Spleen (tissue), 11 donors: ENCODE results near the gene DPH6. TPM values are rescaled to one million over a fixed set of nuclear protein-coding genes. Genes with fewer than 3 reads are reported as not detected.
"Not testable (repeated sequence)": the region's sequence is repeated elsewhere in the genome, so short reads cannot be mapped to it uniquely, and the experiment has no call there.

Experiments used
- DNase-seq: peaks from one replicate; pipeline ENCODE4 v3.0.0-alpha.2; 2020
- H3K27ac ChIP-seq, 8 donors: fragments of 200-600 bp; sonication (generic) in 7 of 8; 1 replicate in 4 of 8; 2 replicates in 4 of 8; pipeline versions ENCODE4 v1.5.0 to v1.8.0; 2016 to 2021; ENCODE audit warnings: inconsistent platforms in 4 of 8, mild to moderate bottlenecking in 4 of 8, moderate library complexity in 1 of 8
- H3K27me3 ChIP-seq, 7 donors: fragments of 200-600 bp; sonication (generic) in 6 of 7; replicated peaks in 1 of 7; 1 replicate in 4 of 7; 2 replicates in 3 of 7; pipeline versions ENCODE4 v1.5.0 to v1.8.0; 2016 to 2021; ENCODE audit warnings: inconsistent platforms in 3 of 7, mild to moderate bottlenecking in 1 of 7
- H3K36me3 ChIP-seq, 6 donors: fragments of 200-600 bp; sonication (generic) in 5 of 6; 1 replicate in 4 of 6; 2 replicates in 2 of 6; pipeline versions ENCODE4 v1.5.0 to v1.8.0; 2016 to 2021; ENCODE audit warnings: inconsistent platforms in 2 of 6
- H3K4me1 ChIP-seq, 6 donors: fragments of 200-600 bp; sonication (generic) in 5 of 6; 1 replicate in 3 of 6; 2 replicates in 3 of 6; pipeline versions ENCODE4 v1.5.0 to v1.8.0; 2016 to 2021; ENCODE audit warnings: inconsistent platforms in 3 of 6
- H3K4me3 ChIP-seq, 8 donors: fragments of 200-600 bp; sonication (generic) in 7 of 8; 1 replicate in 4 of 8; 2 replicates in 4 of 8; pipeline versions ENCODE4 v1.5.0 to v1.8.0; 2016 to 2021; ENCODE audit warnings: inconsistent platforms in 4 of 8, mild to moderate bottlenecking in 4 of 8, moderate library complexity in 2 of 8
- H3K9me3 ChIP-seq, 8 donors: fragments of 200-600 bp; sonication (generic) in 7 of 8; 1 replicate in 4 of 8; 2 replicates in 4 of 8; pipeline versions ENCODE4 v1.5.0 to v1.8.0; 2016 to 2021; ENCODE audit warnings: inconsistent platforms in 4 of 8
- CTCF ChIP-seq, 11 experiments: fragments of 200-600 bp in 7 of 11; fragments of 450-650 bp in 4 of 11; sonication (generic) in 4 of 11; IDR thresholded peaks in 8 of 11; conservative IDR thresholded peaks in 3 of 11; 1 replicate in 7 of 11; 2 replicates in 4 of 11; pipeline versions ENCODE4 v1.4.0 to v1.8.0; 2016 to 2021; ENCODE audit warnings: antibody characterized with exemption in 11 of 11, inconsistent platforms in 4 of 11, mild to moderate bottlenecking in 1 of 11
- POLR2A ChIP-seq, 3 donors: fragments of 450-650 bp; IDR thresholded peaks; one replicate each; pipeline ENCODE4 v1.5.1; 2017; ENCODE audit warnings: antibody characterized with exemption in 3 of 3, mild to moderate bottlenecking in 1 of 3
- POLR2AphosphoS5 ChIP-seq, 3 donors: sonication (generic); formaldehyde crosslinking; IDR thresholded peaks; one replicate each; pipeline ENCODE4 v1.5.1; 2017; ENCODE audit warnings: antibody characterized with exemption in 3 of 3
- whole genome bisulfite sequencing, 5 donors: extraction: QIAGEN DNeasy Blood & Tissue Kit in 3 of 5; methylation state at CpG; one replicate each; pipeline versions ENCODE4 v1.1.5 to v1.1.7; 2013 to 2018; 5-methylcytosine and 5-hydroxymethylcytosine counted together
- intact Hi-C: fragments of 100-400 bp; cut with DNase I; formaldehyde crosslinking; loops from one replicate; pipeline ENCODE4 v1.15.0; 2023; ENCODE audit warnings: low total_unique reads
- polyA plus RNA-seq, 3 donors: library from polyadenylated mRNA; stranded (reverse); fragments of 200-250 nt; gene quantifications; one replicate each; pipeline ENCODE4 v1.2.1, GENCODE V29; 2013
- total RNA-seq, 7 donors: library from RNA; depleted of rRNA in 3 of 7; stranded (reverse); fragments of >200 nt in 3 of 7; fragmentation: NEBNext Ultra II Directional in 4 of 7; extraction: Animal tissue kit (Norgen Biotek cat#: 25700) in 4 of 7; gene quantifications; one replicate each; pipeline versions ENCODE4 v1.1.0 to v1.2.1, GENCODE V29; 2016 to 2021
- donor health status: healthy with polysubstance abuse.
- donor health status: DM: no; HTN: no; CAD: no; lungs with moderate emphysema.
- donor health status: DM: no; HTN: no; CAD: no.
- donor health status: Bipolar disorder and iron deficiency.
- donor health status: healthy.
- donor health status: DM: no; HTN: no; CAD: no.
- donor health status: DM: yes; HTN: yes; CAD: no.

The DPH6 gene
- total and polyA plus RNA-seq, 10 donors = 4.0 to 26.9 (median 15.2) TPM

DNA sequence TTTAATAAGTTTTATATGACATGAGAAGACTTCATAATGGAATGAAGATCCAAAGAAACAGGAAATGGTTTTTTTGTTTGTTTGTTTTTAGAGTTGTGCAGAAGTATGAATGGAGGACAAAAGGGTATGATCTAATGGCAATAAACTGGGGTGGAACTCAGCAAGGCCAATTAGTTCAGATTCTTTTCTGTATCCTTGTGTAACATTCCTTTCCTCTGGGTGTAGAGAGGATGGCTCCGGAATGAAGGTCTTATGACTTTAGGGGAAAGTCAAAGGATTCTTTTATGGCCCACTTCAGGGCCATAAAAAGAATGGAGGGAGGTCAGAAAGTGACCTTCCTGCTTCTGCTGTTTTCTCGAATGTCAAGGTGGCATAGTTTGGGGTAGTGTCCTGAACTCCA, 152.6 kb downstream of the DPH6 start:
- Histone ChIP-seq H3K27me3 (no peaks in the 10 kb centered on the region), H3K4me3 (no peak overlapping the region), H3K4me1 (no peaks in the 10 kb centered on the region), H3K36me3 (peaks cover 0 to 8% (median 2%) of the 10 kb centered on the region in 6 donors), H3K9me3 (peaks cover 0 to 5% (median 0%) of the 10 kb centered on the region in 8 donors), H3K27ac (no peak overlapping the region)
- 73 to 86% (median 78%) methylated on average over 2 of the region's 2 CpGs for WGBS, 5 donors
- TF ChIP-seq CTCF (IDR thresholded peaks at IDR 0.05 in 8 of 11, conservative IDR thresholded peaks at IDR 0.05 in 3 of 11) (no peak), POLR2A (IDR thresholded peaks at IDR 0.05) (no peak), POLR2AphosphoS5 (IDR thresholded peaks at IDR 0.05) (no peak)
- intact Hi-C loops = no loop called here
- DNase-seq = no peak

DNA sequence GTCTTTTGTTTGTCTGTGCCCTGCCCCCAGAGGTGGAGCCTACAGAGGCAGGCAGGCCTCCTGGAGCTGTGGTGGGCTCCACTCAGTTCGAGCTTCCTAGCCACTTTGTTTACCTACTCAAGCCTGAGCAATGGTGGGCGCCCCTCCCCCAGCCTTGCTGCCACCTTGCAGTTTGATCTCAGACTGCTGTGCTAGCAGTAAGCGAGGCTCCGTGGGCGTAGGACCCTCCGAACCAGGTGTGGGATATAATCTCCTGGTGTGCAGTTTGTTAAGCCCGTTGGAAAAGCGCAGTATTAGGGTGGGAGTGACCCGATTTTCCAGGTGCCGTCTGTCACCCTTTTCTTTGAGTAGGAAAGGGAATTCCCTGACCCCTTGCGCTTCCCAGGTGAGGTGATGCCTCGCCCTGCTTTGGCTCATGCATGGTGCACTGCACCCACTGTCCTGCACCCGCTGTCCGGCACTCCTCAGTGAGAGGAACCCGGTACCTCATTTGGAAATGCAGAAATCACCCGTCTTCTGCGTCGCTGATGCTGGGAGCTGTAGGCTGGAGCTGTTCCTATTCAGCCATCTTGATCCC, 154.5 kb downstream of the DPH6 start:
- H3K36me3 ChIP-seq, H3K4me1 ChIP-seq, H3K9me3 ChIP-seq, intact Hi-C loops, H3K27me3 ChIP-seq, H3K27ac ChIP-seq, H3K4me3 ChIP-seq: not testable (repeated sequence)
- 90 to 98% (median 96%) methylated on average over 16 to 18 of the region's 18 CpGs for WGBS, 5 donors
- peak; percentile 44 for DNase-seq

- peaks cover 0 to 28% (median 0%) of the 10 kb centered on the region in 6 donors for H3K36me3 ChIP-seq
- H3K27me3 ChIP-seq = no peaks in the 10 kb centered on the region
- DNase-seq = no peak
- H3K27ac ChIP-seq = no peak overlapping the region
- TF ChIP-seq CTCF (IDR thresholded peaks at IDR 0.05 in 8 of 11, conservative IDR thresholded peaks at IDR 0.05 in 3 of 11) (no peak), POLR2A (IDR thresholded peaks at IDR 0.05) (no peak), POLR2AphosphoS5 (IDR thresholded peaks at IDR 0.05) (no peak)
- no peaks in the 10 kb centered on the region for H3K4me1 ChIP-seq
- 92 to 99% (median 98%) methylated on average over 2 of the region's 2 CpGs for WGBS, 5 donors
- H3K9me3 ChIP-seq = peaks cover 0 to 11% (median 3%) of the 10 kb centered on the region in 8 donors
- intact Hi-C loops = no loop called here
- no peak overlapping the region for H3K4me3 ChIP-seq
Observed at GRCh38 chr15:35383506-35383905, 162.5 kb downstream of the DPH6 start.

GRCh38 chr15:35381328-35381727, 164.6 kb downstream of the DPH6 start:
- WGBS, 5 donors = 45 to 63% (median 48%) methylated on average over 3 of the region's 3 CpGs
- no peak overlapping the region for H3K27ac ChIP-seq
- peaks cover 0 to 11% (median 4%) of the 10 kb centered on the region in 8 donors for H3K9me3 ChIP-seq
- H3K4me3 ChIP-seq = no peak overlapping the region
- intact Hi-C loops = no loop called here
- TF ChIP-seq POLR2AphosphoS5 (IDR thresholded peaks at IDR 0.05) (no peak), POLR2A (IDR thresholded peaks at IDR 0.05) (no peak), CTCF (IDR thresholded peaks at IDR 0.05 in 8 of 11, conservative IDR thresholded peaks at IDR 0.05 in 3 of 11) (no peak)
- no peaks in the 10 kb centered on the region for H3K4me1 ChIP-seq
- H3K36me3 ChIP-seq = peaks cover 0 to 30% (median 0%) of the 10 kb centered on the region in 6 donors
- H3K27me3 ChIP-seq = no peaks in the 10 kb centered on the region
- DNase-seq = no peak
